ENCODE data around the gene APMAP. TPM values are rescaled to one million over a fixed set of nuclear protein-coding genes. Genes with fewer than 3 reads are reported as not detected.
A peak's percentile ranks its signal among the peaks of the same experiment; 100 is the strongest.

The APMAP gene
- total and polyA plus RNA-seq, 2 of the 13 experiments (the other 11 are each of a cell fraction or from before 2014, with no cell fraction given), result 168 to 214 TPM

- TF ChIP-seq ZNF839 (CRISPR knock-in tag; IDR thresholded peaks at IDR 0.05; ENCODE audit: borderline replicate concordance), result no peak
- TF ChIP-seq RNF219 (CRISPR knock-in tag; IDR thresholded peaks at IDR 0.05), result no peak
- TF ChIP-seq, protein P1, sequence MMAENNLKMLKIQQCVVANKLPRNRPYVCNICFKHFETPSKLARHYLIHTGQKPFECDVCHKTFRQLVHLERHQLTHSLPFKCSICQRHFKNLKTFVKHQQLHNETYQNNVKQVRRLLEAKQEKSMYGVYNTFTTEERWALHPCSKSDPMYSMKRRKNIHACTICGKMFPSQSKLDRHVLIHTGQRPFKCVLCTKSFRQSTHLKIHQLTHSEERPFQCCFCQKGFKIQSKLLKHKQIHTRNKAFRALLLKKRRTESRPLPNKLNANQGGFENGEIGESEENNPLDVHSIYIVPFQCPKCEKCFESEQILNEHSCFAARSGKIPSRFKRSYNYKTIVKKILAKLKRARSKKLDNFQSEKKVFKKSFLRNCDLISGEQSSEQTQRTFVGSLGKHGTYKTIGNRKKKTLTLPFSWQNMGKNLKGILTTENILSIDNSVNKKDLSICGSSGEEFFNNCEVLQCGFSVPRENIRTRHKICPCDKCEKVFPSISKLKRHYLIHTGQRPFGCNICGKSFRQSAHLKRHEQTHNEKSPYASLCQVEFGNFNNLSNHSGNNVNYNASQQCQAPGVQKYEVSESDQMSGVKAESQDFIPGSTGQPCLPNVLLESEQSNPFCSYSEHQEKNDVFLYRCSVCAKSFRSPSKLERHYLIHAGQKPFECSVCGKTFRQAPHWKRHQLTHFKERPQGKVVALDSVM (CRISPR knock-in tag; IDR thresholded peaks at IDR 0.05), result peak; percentile 63
- no peak for TF ChIP-seq ZC3H13 (CRISPR knock-in tag; IDR thresholded peaks at IDR 0.05)
- TF ChIP-seq NR2F6 (IDR thresholded peaks at IDR 0.05), result 0 out of 2 replicates have a peak, but pooled peaks have one; percentile 44
- TF ChIP-seq NR2F6 (CRISPR knock-in tag; IDR thresholded peaks at IDR 0.05), result peak; percentile 60; the same call in 1 of the 2 replicates
- TF ChIP-seq ELF3 (CRISPR knock-in tag; IDR thresholded peaks at IDR 0.05), result peak; percentile 69
- TF ChIP-seq SRY (CRISPR knock-in tag; IDR thresholded peaks at IDR 0.05), result no peak
- peak; percentile 69 for TF ChIP-seq MED8 (CRISPR knock-in tag; IDR thresholded peaks at IDR 0.05; ENCODE audit: insufficient replicate concordance)
- no peak for TF ChIP-seq THAP8 (CRISPR knock-in tag; IDR thresholded peaks at IDR 0.05; ENCODE audit: borderline replicate concordance)
- TF ChIP-seq KDM6A (CRISPR knock-in tag; IDR thresholded peaks at IDR 0.05; ENCODE audit: low read depth), result no peak
- TF ChIP-seq, protein P2, sequence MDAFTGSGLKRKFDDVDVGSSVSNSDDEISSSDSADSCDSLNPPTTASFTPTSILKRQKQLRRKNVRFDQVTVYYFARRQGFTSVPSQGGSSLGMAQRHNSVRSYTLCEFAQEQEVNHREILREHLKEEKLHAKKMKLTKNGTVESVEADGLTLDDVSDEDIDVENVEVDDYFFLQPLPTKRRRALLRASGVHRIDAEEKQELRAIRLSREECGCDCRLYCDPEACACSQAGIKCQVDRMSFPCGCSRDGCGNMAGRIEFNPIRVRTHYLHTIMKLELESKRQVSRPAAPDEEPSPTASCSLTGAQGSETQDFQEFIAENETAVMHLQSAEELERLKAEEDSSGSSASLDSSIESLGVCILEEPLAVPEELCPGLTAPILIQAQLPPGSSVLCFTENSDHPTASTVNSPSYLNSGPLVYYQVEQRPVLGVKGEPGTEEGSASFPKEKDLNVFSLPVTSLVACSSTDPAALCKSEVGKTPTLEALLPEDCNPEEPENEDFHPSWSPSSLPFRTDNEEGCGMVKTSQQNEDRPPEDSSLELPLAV (CRISPR knock-in tag; conservative IDR thresholded peaks at IDR 0.05; ENCODE audit: low read depth), result no peak
- peak; percentile 48 for TF ChIP-seq TBL1XR1 (IDR thresholded peaks at IDR 0.05; ENCODE audit: borderline replicate concordance, low read length, partially characterized antibody)
- TF ChIP-seq HDAC1 (CRISPR knock-in tag; IDR thresholded peaks at IDR 0.05), result 0 out of 2 replicates have a peak, but pooled peaks have one; percentile 51
- no peak; the same call in 1 of the 2 replicates for TF ChIP-seq ZNF788 (CRISPR knock-in tag; IDR thresholded peaks at IDR 0.05; ENCODE audit: borderline replicate concordance)
- TF ChIP-seq ZNF639 (CRISPR knock-in tag; conservative IDR thresholded peaks at IDR 0.05), result 0 out of 2 replicates have a peak, but pooled peaks have one; percentile 26
- TF ChIP-seq, protein P3, sequence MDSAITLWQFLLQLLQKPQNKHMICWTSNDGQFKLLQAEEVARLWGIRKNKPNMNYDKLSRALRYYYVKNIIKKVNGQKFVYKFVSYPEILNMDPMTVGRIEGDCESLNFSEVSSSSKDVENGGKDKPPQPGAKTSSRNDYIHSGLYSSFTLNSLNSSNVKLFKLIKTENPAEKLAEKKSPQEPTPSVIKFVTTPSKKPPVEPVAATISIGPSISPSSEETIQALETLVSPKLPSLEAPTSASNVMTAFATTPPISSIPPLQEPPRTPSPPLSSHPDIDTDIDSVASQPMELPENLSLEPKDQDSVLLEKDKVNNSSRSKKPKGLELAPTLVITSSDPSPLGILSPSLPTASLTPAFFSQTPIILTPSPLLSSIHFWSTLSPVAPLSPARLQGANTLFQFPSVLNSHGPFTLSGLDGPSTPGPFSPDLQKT (CRISPR knock-in tag; IDR thresholded peaks at IDR 0.05; ENCODE audit: borderline replicate concordance), result no peak
- TF ChIP-seq THAP7 (CRISPR knock-in tag; IDR thresholded peaks at IDR 0.05), result no peak
- TF ChIP-seq ZBTB25 (CRISPR knock-in tag; IDR thresholded peaks at IDR 0.05), result peak; percentile 56; the same call in 1 of the 2 replicates
These were observed 5.3 kb downstream of the APMAP start (continued) for GRCh38 chr20:24987244-24987643.

Measured in HepG2 (cell line).